ENCODE data around the gene IDUA. TPM values are rescaled to one million over a fixed set of nuclear protein-coding genes. Genes with fewer than 3 reads are reported as not detected.
A peak's percentile ranks its signal among the peaks of the same experiment; 100 is the strongest.

The IDUA gene
- total RNA-seq, 4 donors from 2014 or later = 40.4 to 114 (median 71.4) TPM

DNA sequence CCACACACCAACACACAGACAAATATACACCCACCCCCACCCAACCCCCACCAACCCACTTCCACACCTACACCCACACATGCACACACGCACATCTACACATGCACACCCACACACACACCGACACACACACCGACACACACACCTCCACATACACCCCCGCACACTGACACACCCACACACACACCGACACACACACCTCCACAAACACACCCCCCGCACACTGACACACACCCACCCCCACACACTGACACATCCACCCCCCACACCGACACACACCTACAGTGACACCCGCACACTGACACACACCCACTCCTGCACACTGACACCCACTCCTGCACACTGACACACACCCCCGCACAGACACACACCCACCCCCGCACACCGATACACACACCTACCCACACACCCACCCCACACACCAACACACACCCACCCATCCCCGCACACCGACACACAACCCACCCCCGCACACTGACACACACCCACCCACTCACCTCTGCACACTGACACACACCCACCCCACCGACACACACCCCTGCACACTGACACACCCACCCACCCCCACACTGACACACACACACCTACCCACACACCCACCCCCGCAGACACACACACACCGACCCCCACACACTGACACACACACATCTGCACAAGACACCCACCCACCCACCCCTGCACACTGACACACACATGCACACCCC, 55.7 kb downstream of the IDUA start:
- Histone ChIP-seq H3K27me3 (no peaks in the 10 kb centered on the region), H3K27ac (no peak overlapping the region), H3K4me3 (no peak overlapping the region), H3K9me3 (no peaks in the 10 kb centered on the region), H3K36me3 (no peaks in the 10 kb centered on the region), H3K4me1 (peaks cover 0 to 38% (median 0%) of the 10 kb centered on the region in 4 donors)
- TF ChIP-seq, protein P1, sequence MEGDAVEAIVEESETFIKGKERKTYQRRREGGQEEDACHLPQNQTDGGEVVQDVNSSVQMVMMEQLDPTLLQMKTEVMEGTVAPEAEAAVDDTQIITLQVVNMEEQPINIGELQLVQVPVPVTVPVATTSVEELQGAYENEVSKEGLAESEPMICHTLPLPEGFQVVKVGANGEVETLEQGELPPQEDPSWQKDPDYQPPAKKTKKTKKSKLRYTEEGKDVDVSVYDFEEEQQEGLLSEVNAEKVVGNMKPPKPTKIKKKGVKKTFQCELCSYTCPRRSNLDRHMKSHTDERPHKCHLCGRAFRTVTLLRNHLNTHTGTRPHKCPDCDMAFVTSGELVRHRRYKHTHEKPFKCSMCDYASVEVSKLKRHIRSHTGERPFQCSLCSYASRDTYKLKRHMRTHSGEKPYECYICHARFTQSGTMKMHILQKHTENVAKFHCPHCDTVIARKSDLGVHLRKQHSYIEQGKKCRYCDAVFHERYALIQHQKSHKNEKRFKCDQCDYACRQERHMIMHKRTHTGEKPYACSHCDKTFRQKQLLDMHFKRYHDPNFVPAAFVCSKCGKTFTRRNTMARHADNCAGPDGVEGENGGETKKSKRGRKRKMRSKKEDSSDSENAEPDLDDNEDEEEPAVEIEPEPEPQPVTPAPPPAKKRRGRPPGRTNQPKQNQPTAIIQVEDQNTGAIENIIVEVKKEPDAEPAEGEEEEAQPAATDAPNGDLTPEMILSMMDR (IDR thresholded peaks at IDR 0.05) = no peak
- TF ChIP-seq POLR2A (IDR thresholded peaks at IDR 0.05) = no peak
- DNase-seq = no peak

- no peak overlapping the region for H3K27ac ChIP-seq
- peaks cover 0 to 44% (median 0%) of the 10 kb centered on the region in 4 donors for H3K4me1 ChIP-seq
- TF ChIP-seq, protein P1 (IDR thresholded peaks at IDR 0.05) = no peak
- TF ChIP-seq POLR2A (IDR thresholded peaks at IDR 0.05) = no peak
- DNase-seq = no peak
- H3K4me3 ChIP-seq = no peak overlapping the region
- H3K27me3 ChIP-seq = no peaks in the 10 kb centered on the region
- H3K36me3 ChIP-seq = no peaks in the 10 kb centered on the region
- H3K9me3 ChIP-seq = no peaks in the 10 kb centered on the region
These were observed 56.3 kb downstream of the IDUA start for GRCh38 chr4:1043162-1043561.

DNA sequence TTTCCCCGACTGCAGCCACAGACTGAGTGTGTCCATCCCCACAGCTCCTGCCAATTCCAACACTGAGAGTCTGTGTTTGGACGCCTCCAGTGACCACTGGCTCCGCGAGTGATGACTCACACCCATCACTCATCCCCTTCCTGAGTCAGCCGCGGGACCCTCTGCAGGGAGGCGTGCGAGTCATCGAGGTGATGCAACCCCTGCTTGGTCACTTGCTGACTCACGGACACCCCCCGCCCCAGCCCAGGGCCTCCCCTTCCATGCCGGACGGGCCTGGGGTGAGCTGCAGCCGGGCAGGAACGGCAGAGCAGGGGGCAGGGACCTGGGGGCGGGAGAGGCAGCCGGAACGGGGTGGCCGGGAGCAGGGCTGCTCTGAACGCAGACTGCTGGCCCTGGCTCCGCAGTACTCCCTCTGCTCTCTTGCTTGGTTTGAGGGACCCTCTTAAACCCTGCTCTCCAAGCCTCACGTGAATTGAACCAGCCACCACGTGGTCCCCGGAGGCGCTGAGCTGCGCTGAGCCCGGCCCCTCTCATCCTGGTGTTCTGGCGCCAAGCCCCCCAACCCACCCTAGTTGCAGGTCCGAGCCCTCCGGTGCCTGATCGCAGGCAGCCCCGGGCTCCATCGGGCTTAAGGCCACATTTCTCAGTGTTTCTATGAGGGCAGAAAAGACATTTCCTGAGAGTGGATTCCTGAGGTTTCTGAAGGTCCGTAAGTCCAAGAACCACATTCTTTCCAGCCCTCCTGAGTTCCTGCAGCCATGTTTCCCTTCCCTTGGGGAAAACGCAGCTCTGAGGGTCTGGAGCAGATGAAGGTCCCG, 57.0 kb downstream of the IDUA start:
- Histone ChIP-seq H3K27ac (peak overlapping the region in 2 of 4 donors; percentile 13 to 31), H3K4me1 (peaks cover 0 to 44% (median 0%) of the 10 kb centered on the region in 4 donors), H3K27me3 (no peaks in the 10 kb centered on the region)

GRCh38 chr4:1044469-1045192, 57.8 kb downstream of the IDUA start:
- Histone ChIP-seq H3K27ac (peak overlapping the region in 2 of 4 donors; percentile 13 to 31), H3K27me3 (no peaks in the 10 kb centered on the region), H3K36me3 (no peaks in the 10 kb centered on the region), H3K4me1 (peaks cover 0 to 41% (median 0%) of the 10 kb centered on the region in 4 donors), H3K4me3 (no peak overlapping the region), H3K9me3 (no peaks in the 10 kb centered on the region)
- TF ChIP-seq, protein P1 (IDR thresholded peaks at IDR 0.05) = no peak
- DNase-seq = peak in 1 of 3 donors; percentile 34

More for the DNA sequence above, 57.0 kb downstream of the IDUA start:
- Histone ChIP-seq H3K4me3 (no peak overlapping the region), H3K9me3 (no peaks in the 10 kb centered on the region), H3K36me3 (no peaks in the 10 kb centered on the region)
- TF ChIP-seq, protein P1 (IDR thresholded peaks at IDR 0.05) = no peak
- TF ChIP-seq POLR2A (IDR thresholded peaks at IDR 0.05) = no peak
- DNase-seq = peak; percentile 46 to 86 (median 66)

GRCh38 chr4:1045193-1045594, 58.4 kb downstream of the IDUA start:
- TF ChIP-seq, protein P1 (IDR thresholded peaks at IDR 0.05) = no peak
- no peak for TF ChIP-seq POLR2A (IDR thresholded peaks at IDR 0.05)
- no peak overlapping the region for H3K27ac ChIP-seq
- no peaks in the 10 kb centered on the region for H3K9me3 ChIP-seq
- H3K27me3 ChIP-seq = no peaks in the 10 kb centered on the region
- DNase-seq = peak in 1 of 3 donors; percentile 39
- H3K36me3 ChIP-seq = no peaks in the 10 kb centered on the region
- H3K4me3 ChIP-seq = no peak overlapping the region
- peaks cover 0 to 36% (median 0%) of the 10 kb centered on the region in 4 donors for H3K4me1 ChIP-seq

Measured in Peyer's patch (tissue), 4 donors.